ENCODE data around the gene ARHGDIA.

ARHGDIA gene

DNA sequence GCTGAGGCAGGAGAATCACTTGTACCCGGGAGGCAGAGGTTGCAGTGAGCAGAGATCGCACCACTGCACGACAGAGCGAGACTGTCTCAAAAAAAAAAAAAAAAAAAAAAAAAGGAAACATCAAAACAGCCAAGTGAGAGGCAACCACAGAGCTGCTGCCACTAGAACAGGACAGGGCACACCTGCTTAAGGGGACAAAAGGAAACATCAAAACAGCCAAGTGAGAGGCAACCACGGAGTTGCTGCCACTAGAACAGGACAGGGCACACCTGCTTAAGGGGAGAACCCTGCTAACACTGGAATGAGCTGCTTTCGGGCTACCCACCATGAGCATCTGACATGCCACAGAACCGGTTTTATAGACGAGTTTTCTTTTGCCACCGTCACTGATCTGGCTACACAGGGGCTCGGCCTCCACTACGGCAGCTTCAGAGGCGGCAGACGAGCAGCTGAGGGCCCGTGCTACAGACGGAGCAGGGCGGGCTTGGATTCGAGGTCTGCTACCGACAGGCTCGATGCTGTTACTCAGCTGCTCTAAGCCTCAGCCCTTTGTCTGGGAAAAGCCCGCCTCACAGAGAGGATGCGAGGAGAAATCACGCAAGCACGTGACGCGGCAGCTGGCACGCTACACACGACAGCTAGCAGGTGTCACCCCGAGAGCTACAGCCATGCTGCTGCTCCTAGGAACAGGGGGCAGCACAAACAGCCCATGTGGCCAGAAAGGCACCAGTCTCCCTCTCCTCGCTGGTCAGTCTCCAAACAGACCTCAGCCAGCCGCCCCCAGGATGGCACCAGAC, 12.8 kb downstream of the ARHGDIA start:
- no peak overlapping the region for H3K27ac Mint-ChIP-seq
- H3K36me3 Mint-ChIP-seq (ENCODE audit: low read depth): peaks cover 56% of the 10 kb centered on the region
- no peaks in the 10 kb centered on the region for H3K27me3 Mint-ChIP-seq (ENCODE audit: low read depth)
- H3K9me3 Mint-ChIP-seq: no peaks in the 10 kb centered on the region
- peak overlapping the region; percentile 93 for H3K4me3 Mint-ChIP-seq
- DNase-seq (ENCODE audit: low spot score): no peak
- H3K4me1 Mint-ChIP-seq (ENCODE audit: low read depth): peaks cover 28% of the 10 kb centered on the region

DNA sequence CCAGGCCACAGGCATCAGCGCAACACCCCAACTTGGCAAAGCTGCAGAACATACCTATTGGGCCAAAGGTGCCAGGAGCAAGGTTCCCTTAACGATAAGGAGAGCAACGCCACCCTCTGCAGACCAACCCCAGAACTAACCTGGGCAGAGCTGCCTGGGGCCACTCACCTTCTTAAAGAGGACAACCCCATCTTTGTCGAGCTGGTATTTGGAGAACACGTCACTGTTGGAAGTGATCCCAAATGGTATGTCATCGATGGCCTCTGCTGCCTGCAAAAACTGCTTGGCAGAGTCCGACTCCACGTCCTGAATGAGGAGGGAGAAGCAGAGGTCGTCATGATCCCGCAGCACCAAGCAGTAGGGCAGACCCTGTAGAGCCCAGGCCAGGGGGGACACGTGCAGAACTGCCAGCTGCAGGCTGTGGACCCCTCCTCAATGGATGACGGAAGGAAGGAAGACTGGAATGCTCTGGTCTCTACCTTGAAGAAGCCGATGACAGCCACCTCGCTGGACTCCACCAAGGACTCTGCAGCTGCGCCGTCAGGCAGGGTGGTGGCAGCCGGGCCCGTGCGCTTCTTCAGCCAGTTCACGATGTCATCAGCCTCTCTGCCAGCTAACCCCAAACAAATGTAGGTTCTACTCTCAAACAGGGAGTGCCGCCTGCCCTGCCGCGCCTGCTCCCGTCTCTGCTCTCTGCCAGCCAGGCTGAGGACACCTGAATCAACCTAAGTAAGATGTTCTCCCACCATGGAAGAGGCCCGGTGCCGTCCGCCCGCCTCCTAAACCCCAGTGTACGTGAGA, 16.0 kb downstream of the ARHGDIA start:
- Mint-ChIP-seq H3K27me3 (ENCODE audit: low read depth) (no peaks in the 10 kb centered on the region), H3K4me1 (ENCODE audit: low read depth) (peaks cover 25% of the 10 kb centered on the region), H3K27ac (no peak overlapping the region), H3K4me3 (no peak overlapping the region), H3K36me3 (ENCODE audit: low read depth) (peaks cover 64% of the 10 kb centered on the region), H3K9me3 (no peaks in the 10 kb centered on the region)
- DNase-seq (ENCODE audit: low spot score): no peak

DNA sequence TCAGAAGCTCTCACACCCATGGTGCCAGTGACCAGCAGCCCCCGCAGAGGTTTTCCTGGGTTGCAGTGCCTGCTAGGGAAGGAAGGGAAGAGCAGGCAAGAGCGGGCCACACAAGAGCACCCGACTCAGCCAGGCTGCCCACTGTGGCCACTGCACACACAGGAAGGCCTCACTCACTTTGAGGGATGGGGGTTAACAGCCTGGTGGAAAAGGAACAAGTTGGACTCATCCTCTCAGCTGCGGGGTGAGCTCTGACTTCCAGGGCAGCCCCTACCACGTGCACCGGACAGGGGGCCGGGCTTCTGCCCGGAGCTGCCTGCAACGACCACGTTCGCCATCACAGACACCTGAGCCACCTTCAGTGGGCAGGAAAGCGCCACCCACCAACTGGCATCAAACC, 18.9 kb downstream of the ARHGDIA start:
- DNase-seq (ENCODE audit: low spot score): no peak
- no peak overlapping the region for H3K27ac Mint-ChIP-seq
- no peaks in the 10 kb centered on the region for H3K27me3 Mint-ChIP-seq (ENCODE audit: low read depth)
- H3K4me3 Mint-ChIP-seq: no peak overlapping the region
- peaks cover 8% of the 10 kb centered on the region for H3K4me1 Mint-ChIP-seq (ENCODE audit: low read depth)
- H3K9me3 Mint-ChIP-seq: no peaks in the 10 kb centered on the region
- H3K36me3 Mint-ChIP-seq (ENCODE audit: low read depth): peaks cover 48% of the 10 kb centered on the region

DNA sequence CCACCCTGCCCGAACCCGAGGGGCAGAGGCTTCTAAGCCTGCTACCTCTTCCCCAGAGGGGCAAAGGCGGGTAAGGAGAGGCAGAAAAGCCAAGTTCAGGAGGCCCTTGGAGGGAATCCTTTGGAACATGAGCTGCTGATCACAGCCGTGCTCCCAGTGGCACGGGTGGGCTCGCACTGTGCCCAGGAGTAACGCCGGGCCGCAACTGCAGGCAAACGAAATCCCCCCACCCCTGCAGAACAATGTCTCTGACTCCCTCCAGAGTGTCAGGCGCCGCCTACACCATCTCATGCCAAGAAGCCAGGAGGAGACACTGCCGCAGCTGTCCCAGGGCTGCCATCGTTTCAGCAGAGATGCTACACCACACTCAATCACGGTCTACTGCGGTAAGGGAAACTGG, 19.7 kb downstream of the ARHGDIA start:
- no peaks in the 10 kb centered on the region for H3K9me3 Mint-ChIP-seq
- DNase-seq (ENCODE audit: low spot score): no peak
- H3K36me3 Mint-ChIP-seq (ENCODE audit: low read depth): peaks cover 51% of the 10 kb centered on the region
- H3K27me3 Mint-ChIP-seq (ENCODE audit: low read depth): no peaks in the 10 kb centered on the region
- peaks cover 8% of the 10 kb centered on the region for H3K4me1 Mint-ChIP-seq (ENCODE audit: low read depth)
- no peak overlapping the region for H3K4me3 Mint-ChIP-seq
- no peak overlapping the region for H3K27ac Mint-ChIP-seq

DNA sequence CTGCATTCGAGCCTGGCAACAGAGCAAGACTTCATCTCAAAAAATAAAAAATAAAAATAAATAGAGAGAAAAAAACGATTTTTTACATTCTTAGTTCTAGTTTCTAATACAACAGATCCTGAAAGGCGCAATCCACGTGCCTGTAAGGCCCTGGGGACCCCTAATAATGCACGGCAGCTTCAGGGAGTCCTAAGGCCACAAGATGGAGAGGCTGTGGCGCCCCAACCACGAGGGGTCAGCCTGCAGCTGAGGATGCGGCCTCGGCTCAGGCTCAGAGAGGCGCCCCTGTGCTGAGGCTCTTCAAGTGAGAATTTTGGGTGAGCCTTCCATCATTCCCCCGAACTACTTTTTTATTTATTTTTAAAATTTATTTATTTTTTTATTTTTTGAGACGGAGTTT, 21.7 kb downstream of the ARHGDIA start:
- DNase-seq (ENCODE audit: low spot score): no peak
- Mint-ChIP-seq H3K27ac (no peak overlapping the region), H3K9me3 (no peaks in the 10 kb centered on the region), H3K4me1 (ENCODE audit: low read depth) (peaks cover 4% of the 10 kb centered on the region), H3K36me3 (ENCODE audit: low read depth) (peaks cover 53% of the 10 kb centered on the region), H3K4me3 (no peak overlapping the region), H3K27me3 (ENCODE audit: low read depth) (no peaks in the 10 kb centered on the region)

DNA sequence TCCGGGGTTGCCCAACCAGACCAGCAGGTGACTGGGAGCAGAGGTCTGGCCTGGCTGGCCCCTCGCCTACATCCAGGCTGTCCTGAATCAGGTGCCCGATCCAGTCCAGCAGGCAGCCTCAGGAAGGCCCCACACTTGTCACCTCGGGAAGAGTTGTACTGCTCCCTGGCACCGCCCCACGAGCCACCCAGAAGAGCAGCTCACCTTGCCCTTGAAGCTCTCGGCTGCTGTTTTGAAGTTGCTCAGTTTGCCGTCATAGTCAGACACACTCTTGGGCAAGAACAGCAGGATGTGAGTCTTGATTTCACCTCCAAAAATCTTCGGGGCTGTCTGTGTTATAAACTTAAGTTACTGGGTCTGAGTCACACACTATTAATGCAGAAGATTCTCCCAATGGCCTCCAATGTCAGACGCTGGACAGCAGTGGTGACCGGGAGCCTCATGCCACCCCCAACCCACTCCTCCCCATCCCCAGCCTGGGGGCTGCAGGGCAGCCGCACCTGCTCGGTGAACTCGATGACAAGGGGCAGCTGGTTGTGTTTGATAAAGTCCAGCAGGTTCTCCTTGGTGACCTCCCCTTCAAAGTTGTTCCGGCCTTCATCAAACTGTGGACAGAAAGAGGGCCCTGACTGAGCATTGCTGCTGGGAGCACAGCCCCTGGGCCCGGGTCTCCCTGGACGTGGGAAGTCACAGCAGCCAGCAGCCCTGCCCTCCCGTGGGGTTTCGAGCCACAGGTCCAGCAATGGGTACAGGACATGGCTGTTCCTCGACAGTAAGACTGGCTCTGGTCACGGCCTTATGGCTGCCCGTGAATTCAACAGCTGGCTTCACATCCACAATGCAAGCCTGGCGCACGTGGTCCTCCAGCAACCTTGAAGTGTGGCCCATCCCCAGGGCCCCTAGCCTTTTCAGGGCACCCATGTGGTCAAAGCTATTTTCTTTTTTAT, 24.1 kb downstream of the ARHGDIA start:
- Mint-ChIP-seq H3K27me3 (ENCODE audit: low read depth) (no peaks in the 10 kb centered on the region), H3K27ac (no peak overlapping the region), H3K4me1 (ENCODE audit: low read depth) (no peaks in the 10 kb centered on the region), H3K4me3 (no peak overlapping the region), H3K9me3 (no peaks in the 10 kb centered on the region), H3K36me3 (ENCODE audit: low read depth) (peaks cover 44% of the 10 kb centered on the region)
- no peak for DNase-seq (ENCODE audit: low spot score)

DNA sequence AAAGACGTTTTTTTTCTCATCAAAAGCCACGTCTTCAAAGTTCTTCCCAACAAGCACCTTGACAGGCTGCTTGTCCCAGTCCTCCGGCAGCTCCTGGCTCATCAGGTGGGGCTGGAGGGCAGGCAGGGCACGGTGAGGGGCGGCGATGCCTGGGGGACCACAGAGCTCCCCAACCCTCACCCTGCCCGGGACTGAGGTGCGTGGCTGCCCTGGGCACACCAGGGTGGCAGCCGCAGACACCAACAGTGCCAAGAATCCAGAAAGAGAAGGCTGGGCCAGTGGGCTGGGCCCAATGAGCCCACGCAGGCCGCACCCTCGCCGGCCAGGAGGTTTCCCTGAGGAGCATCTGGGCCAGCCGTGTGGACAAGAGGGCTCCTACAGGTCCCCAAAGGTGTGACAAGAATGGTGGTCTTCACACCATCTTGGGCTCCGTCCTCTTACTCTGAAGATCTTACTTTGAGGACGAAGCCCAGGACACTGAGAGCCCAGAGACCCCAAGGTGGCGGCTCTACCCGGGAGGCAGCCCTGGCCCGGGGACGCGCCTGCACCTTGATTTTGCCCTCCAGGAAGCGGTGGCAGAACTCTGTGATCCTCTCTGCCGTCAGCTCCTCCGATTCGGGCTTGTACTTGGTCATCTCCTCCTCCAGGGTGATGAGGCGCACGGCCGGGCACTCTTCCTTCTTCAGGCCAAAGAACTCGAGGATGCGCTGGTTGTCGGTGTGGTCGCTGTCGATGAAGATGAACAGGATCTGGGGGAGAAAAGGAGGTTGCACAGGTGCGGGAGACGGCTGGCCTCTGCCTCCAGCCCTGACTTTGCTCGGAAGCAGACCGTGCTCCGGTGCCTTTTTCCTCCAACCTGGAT, 25.0 kb downstream of the ARHGDIA start:
- H3K4me3 Mint-ChIP-seq: no peak overlapping the region
- no peaks in the 10 kb centered on the region for H3K4me1 Mint-ChIP-seq (ENCODE audit: low read depth)
- H3K27me3 Mint-ChIP-seq (ENCODE audit: low read depth): no peaks in the 10 kb centered on the region
- no peak for DNase-seq (ENCODE audit: low spot score)
- no peaks in the 10 kb centered on the region for H3K9me3 Mint-ChIP-seq
- peaks cover 35% of the 10 kb centered on the region for H3K36me3 Mint-ChIP-seq (ENCODE audit: low read depth)
- H3K27ac Mint-ChIP-seq: no peak overlapping the region

DNA sequence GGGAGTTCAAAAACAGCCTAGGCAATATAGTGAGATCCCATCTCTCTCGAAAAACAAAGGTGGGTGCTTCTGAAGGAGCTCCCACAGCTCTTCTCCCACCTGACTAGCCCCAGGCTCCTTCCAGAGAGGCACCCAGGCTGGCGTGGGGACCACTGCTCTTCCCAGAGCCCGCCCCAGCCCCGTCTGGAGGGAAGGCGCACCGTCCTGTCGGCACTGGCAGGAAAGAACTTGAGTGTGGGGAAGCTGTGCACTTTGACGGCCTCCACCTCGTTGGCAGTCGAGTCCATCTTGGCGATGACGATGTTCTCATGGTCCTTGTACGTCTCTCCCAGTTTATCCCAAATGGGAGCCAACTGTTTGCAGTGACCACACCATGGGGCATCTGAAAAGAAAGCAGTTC, 25.8 kb downstream of the ARHGDIA start:
- H3K27ac Mint-ChIP-seq: no peak overlapping the region
- H3K4me1 Mint-ChIP-seq (ENCODE audit: low read depth): no peaks in the 10 kb centered on the region
- no peaks in the 10 kb centered on the region for H3K27me3 Mint-ChIP-seq (ENCODE audit: low read depth)
- peaks cover 32% of the 10 kb centered on the region for H3K36me3 Mint-ChIP-seq (ENCODE audit: low read depth)
- DNase-seq (ENCODE audit: low spot score): no peak
- no peak overlapping the region for H3K4me3 Mint-ChIP-seq
- H3K9me3 Mint-ChIP-seq: no peaks in the 10 kb centered on the region

DNA sequence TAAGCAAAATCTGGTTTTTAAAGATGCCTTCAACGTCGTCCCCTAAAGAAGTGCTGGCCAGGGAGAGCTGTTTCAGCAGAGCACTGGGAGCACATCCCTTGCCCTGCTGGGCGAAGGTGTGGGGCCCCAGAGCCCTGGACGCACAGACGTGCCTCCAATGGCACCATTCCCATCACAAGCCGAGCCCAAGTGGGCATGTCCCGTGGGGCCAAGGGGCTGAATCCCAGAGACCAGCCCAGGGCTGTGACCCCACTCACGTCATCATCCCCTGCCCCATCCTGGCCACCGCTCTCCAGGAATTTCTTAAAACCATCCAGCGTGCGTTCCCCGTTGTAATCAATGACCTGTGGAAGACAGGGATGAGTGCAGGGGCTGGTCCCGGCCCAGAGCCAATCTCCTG, 26.2 kb downstream of the ARHGDIA start:
- H3K36me3 Mint-ChIP-seq (ENCODE audit: low read depth): peaks cover 32% of the 10 kb centered on the region
- no peak overlapping the region for H3K4me3 Mint-ChIP-seq
- DNase-seq (ENCODE audit: low spot score): no peak
- no peaks in the 10 kb centered on the region for H3K27me3 Mint-ChIP-seq (ENCODE audit: low read depth)
- H3K9me3 Mint-ChIP-seq: no peaks in the 10 kb centered on the region
- H3K4me1 Mint-ChIP-seq (ENCODE audit: low read depth): no peaks in the 10 kb centered on the region
- H3K27ac Mint-ChIP-seq: no peak overlapping the region

DNA sequence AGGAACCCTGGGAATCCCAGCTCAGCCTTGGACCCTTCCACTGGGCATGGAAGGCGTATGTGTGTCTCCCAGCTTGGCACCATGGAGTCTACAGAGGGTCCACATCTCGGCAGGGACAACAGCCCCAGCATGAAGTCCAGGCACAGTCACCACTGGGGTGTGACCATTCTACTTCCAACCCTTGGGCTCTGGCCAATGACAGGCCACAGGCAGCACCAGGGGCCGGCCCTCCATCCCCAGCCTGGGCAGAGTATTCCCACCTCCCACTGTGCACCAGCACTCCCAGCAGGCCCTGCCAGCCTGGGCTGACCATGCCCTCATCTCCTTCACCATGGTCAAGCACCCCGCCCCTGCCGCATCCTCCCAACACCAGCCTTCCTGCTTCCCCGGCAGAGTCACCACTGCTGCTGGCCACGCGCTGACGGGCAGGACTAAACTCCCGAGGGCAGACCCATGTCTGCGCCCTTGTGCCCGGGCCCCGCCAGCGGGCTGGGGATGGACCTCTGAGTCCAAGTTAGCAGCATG, 26.7 kb downstream of the ARHGDIA start:
- Mint-ChIP-seq H3K36me3 (ENCODE audit: low read depth) (peaks cover 32% of the 10 kb centered on the region), H3K4me1 (ENCODE audit: low read depth) (no peaks in the 10 kb centered on the region), H3K9me3 (no peaks in the 10 kb centered on the region), H3K4me3 (no peak overlapping the region), H3K27ac (no peak overlapping the region), H3K27me3 (ENCODE audit: low read depth) (no peaks in the 10 kb centered on the region)
- DNase-seq (ENCODE audit: low spot score): no peak

DNA sequence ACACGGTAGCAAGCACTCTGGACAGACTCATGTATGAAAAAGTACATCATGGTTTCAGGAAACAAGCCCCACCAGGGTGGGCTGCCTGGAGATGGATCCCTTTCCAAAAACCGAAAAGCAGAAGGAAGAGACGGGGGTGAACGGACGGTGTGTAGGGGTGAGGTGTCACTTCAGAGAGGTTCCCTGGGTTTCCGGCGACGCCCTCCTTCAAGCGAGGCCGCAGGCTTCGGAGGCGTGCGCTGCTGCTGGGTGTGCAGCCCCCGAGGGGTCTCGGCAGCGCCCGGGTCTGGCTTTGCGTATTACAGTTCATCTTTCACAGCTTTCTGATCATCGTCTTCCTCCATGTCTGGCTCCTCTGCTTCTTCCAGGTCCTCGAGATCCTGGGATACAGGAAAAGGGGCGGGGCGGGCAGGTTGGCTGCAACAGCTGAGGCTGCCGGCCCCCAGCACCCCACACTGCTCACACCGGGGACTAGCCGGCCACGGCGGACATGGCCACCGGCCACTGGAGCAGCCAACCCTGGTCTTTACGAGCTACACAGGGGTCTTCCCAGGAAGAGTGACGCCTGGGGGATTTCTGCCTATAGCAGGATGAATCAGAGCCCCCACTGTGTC, 27.3 kb downstream of the ARHGDIA start:
- no peaks in the 10 kb centered on the region for H3K27me3 Mint-ChIP-seq (ENCODE audit: low read depth)
- no peak overlapping the region for H3K4me3 Mint-ChIP-seq
- no peaks in the 10 kb centered on the region for H3K4me1 Mint-ChIP-seq (ENCODE audit: low read depth)
- no peak overlapping the region for H3K27ac Mint-ChIP-seq
- DNase-seq (ENCODE audit: low spot score): no peak
- peaks cover 32% of the 10 kb centered on the region for H3K36me3 Mint-ChIP-seq (ENCODE audit: low read depth)
- no peaks in the 10 kb centered on the region for H3K9me3 Mint-ChIP-seq

DNA sequence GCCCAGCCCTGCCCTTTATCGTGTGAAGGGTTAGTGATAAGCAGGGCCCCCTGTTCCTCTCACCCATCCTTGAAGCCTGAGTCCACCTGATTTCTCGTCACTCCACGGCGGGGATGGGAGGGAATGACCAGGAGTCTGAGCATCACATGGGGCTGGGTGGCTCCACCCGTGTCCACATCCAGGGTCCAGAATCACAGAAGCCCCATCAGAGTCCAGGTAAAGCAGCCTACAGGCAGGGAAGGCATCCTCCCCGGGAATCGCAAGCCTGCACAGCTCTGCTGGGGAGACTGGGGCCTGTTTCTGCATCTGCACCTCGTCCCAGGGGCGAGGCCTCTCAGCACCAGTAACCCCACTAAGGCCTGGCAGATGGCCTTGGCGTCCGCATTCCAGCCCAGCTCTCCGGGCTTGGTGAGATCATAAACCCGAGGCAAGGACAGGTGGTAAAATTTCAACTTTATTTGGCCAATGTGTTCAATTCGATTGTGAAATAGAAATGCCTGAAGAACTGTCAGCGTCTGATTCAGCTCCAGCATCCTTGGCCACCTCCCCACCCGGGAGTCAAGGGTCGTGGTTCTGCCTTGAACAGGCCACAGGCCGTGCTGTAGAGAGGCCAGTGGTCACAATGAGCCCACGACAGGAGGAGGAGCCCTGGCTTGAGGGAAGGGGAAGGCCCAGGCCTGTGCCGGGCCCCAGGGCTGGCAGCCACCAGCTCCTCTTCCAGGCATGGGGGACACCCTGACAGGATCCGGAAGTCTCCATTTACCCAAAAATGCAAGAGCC, 28.2 kb downstream of the ARHGDIA start:
- H3K36me3 Mint-ChIP-seq (ENCODE audit: low read depth): peaks cover 30% of the 10 kb centered on the region
- no peaks in the 10 kb centered on the region for H3K4me1 Mint-ChIP-seq (ENCODE audit: low read depth)
- no peak overlapping the region for H3K4me3 Mint-ChIP-seq
- H3K9me3 Mint-ChIP-seq: no peaks in the 10 kb centered on the region
- no peaks in the 10 kb centered on the region for H3K27me3 Mint-ChIP-seq (ENCODE audit: low read depth)
- H3K27ac Mint-ChIP-seq: no peak overlapping the region
- DNase-seq (ENCODE audit: low spot score): no peak

Measured in T-helper 2 cell treated with Interferon-gamma antibody and Interleukin-4, amounts not matched to agents 5 μg/mL and 100 μg/mL, for 36 hours (primary cell).